ENCODE data around the gene ATF6B. TPM values are rescaled to one million over a fixed set of nuclear protein-coding genes. Genes with fewer than 3 reads are reported as not detected.

ATF6B gene
- 100 to 1,000 TPM in 3 of 4 donors, 10 to 100 TPM in 1; 74.3 to 121 (median 102) TPM for total RNA-seq

GRCh38 chr6:32127717-32128592 is at the start of gene ATF6B:
TSS of gene ATF6B (minus strand) at chr6:32128246. CDS start at chr6:32128207, 39 bp downstream.
- TF ChIP-seq EP300 (IDR thresholded peaks at IDR 0.05) (peak; percentile 76 to 86), POLR2A (IDR thresholded peaks at IDR 0.05) (peak in 1 of 2 donors; percentile 79), CTCF (IDR thresholded peaks at IDR 0.05) (peak in 1 of 5 experiments; percentile 11)
- WGBS, 2 donors = 0 to 2% methylated on average over 41 to 43 of the region's 44 CpGs
- peak; percentile 97 to 98 for DNase-seq (ENCODE audit: low spot score in 2 of 2)

DNA sequence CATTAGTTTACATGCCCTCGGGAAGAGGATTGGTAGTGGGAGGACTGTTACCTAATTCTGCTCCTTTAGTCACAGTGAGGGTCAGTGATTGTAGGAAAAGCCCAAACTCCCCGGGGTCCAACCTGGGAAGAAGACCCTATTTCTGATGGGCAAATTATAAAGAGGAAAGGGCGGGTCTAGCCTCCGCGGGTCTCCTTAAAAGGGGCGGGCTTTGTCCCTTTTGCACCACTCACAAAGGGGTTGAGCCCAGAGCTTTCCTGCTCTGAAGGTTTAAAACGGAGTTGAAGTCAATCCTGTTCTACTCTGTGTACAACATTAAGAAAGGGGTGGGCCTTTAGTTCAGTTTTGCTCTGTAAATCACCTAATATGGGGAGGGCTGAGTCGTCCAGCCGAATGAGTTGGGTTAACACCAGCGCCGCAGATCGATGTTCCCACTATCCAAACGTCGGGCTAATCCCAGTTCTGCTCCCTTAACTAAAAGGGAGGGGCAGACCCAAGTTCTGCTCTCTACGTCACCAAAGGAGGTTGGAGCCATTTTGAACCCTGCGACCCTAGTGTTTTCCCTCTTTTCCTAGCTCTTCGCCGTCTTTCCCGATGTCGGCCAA is 49.2 kb upstream of the ATF6B start:
- WGBS, 2 donors = 0% methylated on average over 20 of the region's 20 CpGs
- Histone ChIP-seq H3K4me1 (peaks cover 0 to 80% (median 32%) of the 10 kb centered on the region in 4 donors), H3K27ac (peak overlapping the region; percentile 91 to 100 (median 95)), H3K36me3 (peaks cover 0 to 27% (median 4%) of the 10 kb centered on the region in 3 donors), H3K9me3 (no peaks in the 10 kb centered on the region), H3K27me3 (no peaks in the 10 kb centered on the region), H3K4me3 (peak overlapping the region; percentile 54 to 88 (median 71))
- DNase-seq (ENCODE audit: low spot score in 2 of 2) = no peak
- TF ChIP-seq CTCF (IDR thresholded peaks at IDR 0.05) = no peak
- peak; percentile 7 to 38 for TF ChIP-seq POLR2A (IDR thresholded peaks at IDR 0.05)
- peak in 1 of 2 donors; percentile 72 for TF ChIP-seq EP300 (IDR thresholded peaks at IDR 0.05)

More at GRCh38 chr6:32127717-32128592, at the start of gene ATF6B:
- H3K4me1 ChIP-seq = peaks cover 0 to 44% (median 27%) of the 10 kb centered on the region in 4 donors
- H3K9me3 ChIP-seq = no peaks in the 10 kb centered on the region
- H3K27me3 ChIP-seq = no peaks in the 10 kb centered on the region
- peak within 1 kb of the TSS; percentile 84 to 94 (median 90) for H3K27ac ChIP-seq
- H3K4me3 ChIP-seq = peak within 1 kb of the TSS; percentile 83 to 97 (median 87)
- H3K36me3 ChIP-seq = peaks cover 0 to 37% (median 0%) of the 10 kb centered on the region in 3 donors

DNA sequence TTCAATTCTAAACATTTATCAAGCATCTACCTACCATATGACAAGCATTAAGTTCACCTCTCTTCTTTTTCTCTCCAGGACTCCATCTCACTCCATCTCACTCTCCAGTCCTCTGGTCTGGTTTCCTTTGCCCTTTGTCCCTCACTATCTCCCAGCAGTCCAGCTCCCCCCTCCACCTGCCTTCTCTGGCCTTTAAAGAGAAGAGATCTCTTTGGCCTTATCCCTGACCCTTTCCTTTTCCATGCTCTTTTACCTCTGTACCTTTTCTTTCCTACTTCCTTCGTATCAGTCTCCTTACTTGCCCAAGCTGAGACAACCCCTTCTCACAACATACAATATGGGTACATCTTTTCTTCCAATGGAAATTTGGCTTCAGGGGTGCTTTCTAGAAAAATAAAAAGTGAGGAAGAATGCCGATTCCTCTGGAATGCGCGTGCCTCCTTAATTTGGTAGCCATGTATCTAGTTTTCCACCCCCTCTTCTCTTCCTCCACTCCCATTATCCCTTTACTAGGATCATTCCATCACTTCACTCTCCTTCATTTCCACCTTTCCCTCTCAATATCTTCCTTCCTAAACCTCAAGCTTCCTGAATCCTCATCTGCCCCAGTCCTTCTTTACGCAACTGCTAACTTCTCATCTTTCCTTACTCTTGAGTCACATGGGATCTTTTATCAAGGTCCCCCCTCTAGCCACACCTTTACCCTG is 48.6 kb upstream of the ATF6B start:
- Histone ChIP-seq H3K9me3 (no peaks in the 10 kb centered on the region), H3K4me3 (peak overlapping the region; percentile 67 to 88 (median 73)), H3K36me3 (peaks cover 0 to 20% (median 4%) of the 10 kb centered on the region in 3 donors), H3K4me1 (peaks cover 0 to 73% (median 32%) of the 10 kb centered on the region in 4 donors), H3K27me3 (no peaks in the 10 kb centered on the region), H3K27ac (peak overlapping the region; percentile 91 to 100 (median 95))
- 14 to 15% methylated on average over 5 of the region's 5 CpGs for WGBS, 2 donors
- TF ChIP-seq POLR2A (IDR thresholded peaks at IDR 0.05) (no peak), EP300 (IDR thresholded peaks at IDR 0.05) (no peak)
- no peak for DNase-seq (ENCODE audit: low spot score in 2 of 2)

DNA sequence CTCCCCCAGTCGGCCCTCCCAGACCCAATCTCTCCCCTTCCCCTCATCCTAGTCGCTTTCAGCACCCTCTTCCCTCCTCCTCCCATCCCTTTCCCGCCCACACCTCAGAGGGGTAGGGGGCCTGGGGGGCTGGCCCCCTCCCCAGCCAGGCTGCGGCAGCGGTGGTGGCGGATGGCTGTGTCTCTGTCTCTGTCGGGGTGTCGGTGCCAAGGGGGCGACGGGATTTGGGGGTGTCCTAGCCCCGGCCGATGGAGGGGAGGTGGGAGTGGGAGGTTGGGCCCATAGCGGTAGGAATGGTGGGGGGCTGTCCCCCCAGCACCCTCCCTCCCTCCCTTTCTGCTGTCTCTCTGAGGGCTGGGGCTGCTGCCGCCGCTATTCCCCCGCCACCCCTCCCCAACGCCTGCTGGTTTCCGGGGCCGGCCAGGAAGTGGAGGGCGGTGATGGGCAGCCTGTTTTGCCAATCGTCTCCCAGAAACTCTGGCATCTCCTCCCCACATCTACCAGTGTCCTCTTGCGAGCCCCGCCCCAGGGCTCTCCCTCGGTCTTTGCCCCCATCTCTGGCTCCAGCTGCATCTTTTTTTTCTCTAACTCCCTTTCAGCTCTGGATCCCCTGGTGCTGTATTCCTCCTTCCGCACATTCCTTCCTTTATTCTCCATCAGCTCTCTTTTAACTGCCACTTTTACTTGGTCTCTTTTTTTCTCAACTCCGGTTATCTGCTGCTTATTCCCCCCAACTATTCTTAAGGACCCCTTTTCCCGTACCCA is 47.8 kb upstream of the ATF6B start, which contains the start of gene AGPAT1:
TSS of gene AGPAT1 (minus strand) at position 374 of the 765 bp plus-strand sequence. CDS start 4,588 bp downstream, outside the sequence.
- peak; percentile 64 to 93 for TF ChIP-seq EP300 (IDR thresholded peaks at IDR 0.05)
- TF ChIP-seq CTCF (IDR thresholded peaks at IDR 0.05) = no peak
- TF ChIP-seq POLR2A (IDR thresholded peaks at IDR 0.05) = peak; percentile 56 to 84
- 1 to 2% methylated on average over 27 of the region's 27 CpGs for WGBS, 2 donors
- peaks cover 0 to 20% (median 0%) of the 10 kb centered on the region in 3 donors for H3K36me3 ChIP-seq
- peak within 1 kb of the TSS; percentile 91 to 100 (median 95) for H3K27ac ChIP-seq
- H3K4me3 ChIP-seq = peak within 1 kb of the TSS; percentile 67 to 88 (median 73)
- no peaks in the 10 kb centered on the region for H3K27me3 ChIP-seq
- peaks cover 0 to 66% (median 32%) of the 10 kb centered on the region in 4 donors for H3K4me1 ChIP-seq
- peak; percentile 95 to 97 for DNase-seq (ENCODE audit: low spot score in 2 of 2)
- no peaks in the 10 kb centered on the region for H3K9me3 ChIP-seq
